ENCODE measurements around the gene MAFG. TPM values are rescaled to one million over a fixed set of nuclear protein-coding genes. Genes with fewer than 3 reads are reported as not detected.

MAFG gene
- total and polyA plus RNA-seq, 10 donors: 3.2 to 41.4 (median 23.4) TPM

DNA sequence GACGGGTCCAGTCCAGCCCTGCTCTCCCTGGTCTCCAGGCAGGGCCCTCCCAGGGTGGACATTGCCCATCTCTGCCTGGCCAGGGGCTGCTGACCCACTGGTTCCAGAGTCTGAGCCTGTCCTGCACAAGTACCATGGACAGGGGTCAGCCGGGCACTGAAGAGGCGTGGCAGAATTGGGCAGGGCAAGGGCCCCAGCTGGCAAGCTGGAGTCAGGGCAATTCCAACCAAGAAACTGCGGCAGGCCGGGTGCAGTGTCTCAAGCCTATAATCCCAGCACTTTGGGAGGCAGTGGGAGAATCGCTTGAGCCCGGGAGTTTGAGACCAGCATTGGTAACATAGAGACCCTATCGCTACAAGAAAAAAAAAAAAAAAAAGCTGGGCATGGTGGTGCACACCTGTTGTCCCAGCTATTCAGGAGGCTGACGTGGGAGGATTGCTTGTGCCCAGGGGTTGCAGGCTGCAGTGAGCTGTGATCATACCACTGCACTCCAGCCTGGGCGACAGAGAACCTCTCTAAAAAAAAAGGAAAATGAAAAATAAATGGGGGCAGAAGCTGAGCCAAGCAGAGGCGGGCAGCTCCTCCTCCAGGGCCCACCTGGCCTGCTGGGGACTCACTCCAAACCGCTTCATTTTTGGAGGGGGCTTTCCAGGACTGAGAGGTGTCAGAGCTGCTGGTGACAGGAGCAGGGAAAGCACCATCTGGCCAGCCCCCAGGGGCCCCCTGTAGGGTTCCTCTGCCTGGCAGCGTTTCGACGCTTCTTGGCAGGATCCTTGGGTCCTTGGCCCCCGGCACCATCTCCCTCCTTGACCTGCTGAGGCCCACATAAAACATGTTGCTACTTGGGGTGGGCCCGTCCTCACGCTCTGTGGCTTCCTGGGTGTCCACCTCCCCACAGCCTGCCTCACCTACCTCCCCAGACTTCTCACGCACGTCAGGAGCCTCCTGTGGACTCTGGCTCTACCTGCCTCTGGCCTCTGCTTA lies 2.9 kb upstream of the MAFG start:
- Histone ChIP-seq H3K27ac (no peak overlapping the region), H3K4me1 (peaks cover 7 to 31% (median 26%) of the 10 kb centered on the region in 6 donors), H3K27me3 (replicated peaks in 1 of 7) (peaks cover 0 to 70% (median 34%) of the 10 kb centered on the region in 7 donors), H3K9me3 (no peaks in the 10 kb centered on the region), H3K4me3 (no peak overlapping the region), H3K36me3 (no peaks in the 10 kb centered on the region)
- intact Hi-C loops (cut with DNase I; ENCODE audit: low total_unique reads): no loop called here
- WGBS, 5 donors: 62 to 70% (median 66%) methylated on average over 17 to 20 of the region's 20 CpGs
- TF ChIP-seq POLR2AphosphoS5 (IDR thresholded peaks at IDR 0.05): no peak
- DNase-seq: no peak

- DNase-seq: no peak
- intact Hi-C loops (cut with DNase I; ENCODE audit: low total_unique reads): no loop called here
- no peak for TF ChIP-seq POLR2A (IDR thresholded peaks at IDR 0.05)
- TF ChIP-seq POLR2AphosphoS5 (IDR thresholded peaks at IDR 0.05): no peak
- TF ChIP-seq, protein P1, sequence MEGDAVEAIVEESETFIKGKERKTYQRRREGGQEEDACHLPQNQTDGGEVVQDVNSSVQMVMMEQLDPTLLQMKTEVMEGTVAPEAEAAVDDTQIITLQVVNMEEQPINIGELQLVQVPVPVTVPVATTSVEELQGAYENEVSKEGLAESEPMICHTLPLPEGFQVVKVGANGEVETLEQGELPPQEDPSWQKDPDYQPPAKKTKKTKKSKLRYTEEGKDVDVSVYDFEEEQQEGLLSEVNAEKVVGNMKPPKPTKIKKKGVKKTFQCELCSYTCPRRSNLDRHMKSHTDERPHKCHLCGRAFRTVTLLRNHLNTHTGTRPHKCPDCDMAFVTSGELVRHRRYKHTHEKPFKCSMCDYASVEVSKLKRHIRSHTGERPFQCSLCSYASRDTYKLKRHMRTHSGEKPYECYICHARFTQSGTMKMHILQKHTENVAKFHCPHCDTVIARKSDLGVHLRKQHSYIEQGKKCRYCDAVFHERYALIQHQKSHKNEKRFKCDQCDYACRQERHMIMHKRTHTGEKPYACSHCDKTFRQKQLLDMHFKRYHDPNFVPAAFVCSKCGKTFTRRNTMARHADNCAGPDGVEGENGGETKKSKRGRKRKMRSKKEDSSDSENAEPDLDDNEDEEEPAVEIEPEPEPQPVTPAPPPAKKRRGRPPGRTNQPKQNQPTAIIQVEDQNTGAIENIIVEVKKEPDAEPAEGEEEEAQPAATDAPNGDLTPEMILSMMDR (IDR thresholded peaks at IDR 0.05 in 8 of 11, conservative IDR thresholded peaks at IDR 0.05 in 3 of 11): no peak
- Histone ChIP-seq H3K4me3 (no peak overlapping the region), H3K9me3 (no peaks in the 10 kb centered on the region), H3K27me3 (replicated peaks in 1 of 7) (peaks cover 0 to 63% (median 34%) of the 10 kb centered on the region in 7 donors), H3K27ac (no peak overlapping the region), H3K36me3 (no peaks in the 10 kb centered on the region), H3K4me1 (peaks cover 15 to 41% (median 36%) of the 10 kb centered on the region in 6 donors)
- 87 to 93% (median 89%) methylated on average over 23 to 31 of the region's 31 CpGs for WGBS, 5 donors
These were observed 2.0 kb upstream of the MAFG start for GRCh38 chr17:81929253-81930141.

DNA sequence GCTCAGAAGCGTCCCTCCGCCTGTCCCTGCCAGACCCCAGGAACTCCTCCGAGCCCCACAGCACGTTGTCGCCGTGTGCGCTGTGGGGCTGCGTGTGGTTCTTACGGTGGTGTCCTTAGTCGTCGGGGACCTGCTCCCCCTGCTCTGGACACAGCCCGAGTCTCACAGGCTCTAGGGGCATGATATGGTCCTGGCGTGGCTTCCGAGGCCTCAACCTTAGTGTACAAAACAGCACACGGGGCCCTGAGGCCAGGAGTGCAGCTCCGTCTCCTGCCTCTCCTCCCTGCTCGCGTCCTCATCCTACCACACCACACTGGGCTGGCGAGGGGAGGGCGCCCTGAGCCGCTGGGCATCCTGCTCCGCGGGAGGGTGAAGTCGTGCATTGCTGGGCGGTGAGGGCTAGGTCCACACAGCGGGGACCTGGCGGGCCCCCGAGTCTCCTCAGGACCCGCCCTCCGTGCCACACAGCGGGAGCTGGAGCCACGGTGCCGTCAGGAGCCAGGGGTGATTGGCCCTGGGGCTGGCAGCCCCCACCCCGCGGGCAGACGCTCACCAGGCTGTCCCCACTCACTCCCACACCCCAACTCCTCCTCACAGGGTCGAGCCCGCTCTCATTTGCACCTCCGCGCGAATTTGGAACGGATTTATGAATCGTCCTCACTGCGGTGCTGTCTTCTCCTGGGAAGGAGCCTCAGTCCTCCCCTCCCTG lies 1.2 kb upstream of the MAFG start:
- 21 to 48% (median 23%) methylated on average over 20 to 44 of the region's 44 CpGs for WGBS, 5 donors
- intact Hi-C loops (cut with DNase I; ENCODE audit: low total_unique reads): no loop called here
- Histone ChIP-seq H3K9me3 (no peaks in the 10 kb centered on the region), H3K36me3 (no peaks in the 10 kb centered on the region), H3K4me3 (peak overlapping the region in 7 of 8 donors; percentile 49 to 99 (median 92)), H3K27me3 (replicated peaks in 1 of 7) (peaks cover 0 to 56% (median 34%) of the 10 kb centered on the region in 7 donors), H3K4me1 (peaks cover 20 to 49% (median 44%) of the 10 kb centered on the region in 6 donors), H3K27ac (no peak overlapping the region)
- TF ChIP-seq POLR2AphosphoS5 (IDR thresholded peaks at IDR 0.05): no peak
- TF ChIP-seq POLR2A (IDR thresholded peaks at IDR 0.05): no peak
- TF ChIP-seq, protein P1 (IDR thresholded peaks at IDR 0.05 in 8 of 11, conservative IDR thresholded peaks at IDR 0.05 in 3 of 11): no peak
- DNase-seq: no peak

- intact Hi-C loops (cut with DNase I; ENCODE audit: low total_unique reads): no loop called here
- WGBS, 5 donors: 0 to 5% (median 1%) methylated on average over 4 to 78 of the region's 78 CpGs
- Histone ChIP-seq H3K27me3 (replicated peaks in 1 of 7) (peaks cover 0 to 44% (median 34%) of the 10 kb centered on the region in 7 donors), H3K4me1 (peaks cover 24 to 64% (median 59%) of the 10 kb centered on the region in 6 donors), H3K36me3 (peaks cover 0 to 8% (median 7%) of the 10 kb centered on the region in 6 donors), H3K9me3 (no peaks in the 10 kb centered on the region), H3K27ac (peak overlapping the region; percentile 45 to 98 (median 94)), H3K4me3 (peak overlapping the region; percentile 83 to 99 (median 94))
- TF ChIP-seq POLR2AphosphoS5 (IDR thresholded peaks at IDR 0.05) (no peak), POLR2A (IDR thresholded peaks at IDR 0.05) (no peak)
- TF ChIP-seq, protein P1 (IDR thresholded peaks at IDR 0.05 in 8 of 11, conservative IDR thresholded peaks at IDR 0.05 in 3 of 11): no peak
- peak; percentile 89 for DNase-seq
These were observed 333 bp downstream of the MAFG start for GRCh38 chr17:81927152-81927652.
